HG02943 (cell line): ENCODE results near the gene TXNL1.
"Not testable (repeated sequence)": the region's sequence is repeated elsewhere in the genome, so short reads cannot be mapped to it uniquely, and the experiment has no call there.

ENCODE experiments used
- ATAC-seq: cut with Tn5 transposase; IDR thresholded peaks from one replicate; pipeline ENCODE4 v1.9.1; 2021; ENCODE audit warnings: mild to moderate bottlenecking, low read depth, moderate library complexity; ENCODE audit not compliant: unreplicated experiment

Gene TXNL1

GRCh38 chr18:56574861-56575260, 63.5 kb downstream of the TXNL1 start:
- ATAC-seq, result no peak

- ATAC-seq, result not testable (repeated sequence)
Measured at GRCh38 chr18:56572267-56572666, 66.1 kb downstream of the TXNL1 start.

- ATAC-seq, result no peak
Measured at GRCh38 chr18:56570978-56571377, 67.4 kb downstream of the TXNL1 start.

GRCh38 chr18:56569416-56569815, 69.0 kb downstream of the TXNL1 start:
- no peak for ATAC-seq

GRCh38 chr18:56568986-56569385, 69.4 kb downstream of the TXNL1 start:
- no peak for ATAC-seq

- no peak for ATAC-seq
Measured at GRCh38 chr18:56565551-56566345, 72.6 kb downstream of the TXNL1 start.

- no peak for ATAC-seq
Measured at GRCh38 chr18:56565046-56565445, 73.3 kb downstream of the TXNL1 start.

- no peak for ATAC-seq
Measured at GRCh38 chr18:56563568-56563967, 74.8 kb downstream of the TXNL1 start.

GRCh38 chr18:56562479-56562878, 75.9 kb downstream of the TXNL1 start:
- ATAC-seq, result no peak

- ATAC-seq, result no peak
Measured at GRCh38 chr18:56560992-56561391, 77.4 kb downstream of the TXNL1 start.

- no peak for ATAC-seq
Measured at GRCh38 chr18:56559044-56559443, 79.3 kb downstream of the TXNL1 start.

GRCh38 chr18:56556907-56557306, 81.5 kb downstream of the TXNL1 start:
- no peak for ATAC-seq

- ATAC-seq, result no peak
Measured at GRCh38 chr18:56550121-56550520, 88.3 kb downstream of the TXNL1 start.
